HG02763 (cell line): ENCODE data around the gene EFNA3.

Experiments used
- ATAC-seq: cut with Tn5 transposase; IDR thresholded peaks from one replicate; pipeline ENCODE4 v1.9.1; 2021; ENCODE audit warnings: mild to moderate bottlenecking, moderate library complexity; ENCODE audit not compliant: unreplicated experiment

The EFNA3 gene

GRCh38 chr1:155083052-155083541 lies 4.5 kb downstream of the EFNA3 start:
- no peak for ATAC-seq

GRCh38 chr1:155083865-155084721 lies 5.5 kb downstream of the EFNA3 start:
- no peak for ATAC-seq

- ATAC-seq, result peak; percentile 68
These were observed 6.3 kb downstream of the EFNA3 start for GRCh38 chr1:155084722-155085503.

GRCh38 chr1:155085504-155086127 lies 7.0 kb downstream of the EFNA3 start:
- ATAC-seq, result no peak

GRCh38 chr1:155086128-155086741 lies 7.6 kb downstream of the EFNA3 start:
- ATAC-seq, result no peak

- no peak for ATAC-seq
These were observed 8.4 kb downstream of the EFNA3 start for GRCh38 chr1:155086856-155087535.

GRCh38 chr1:155091071-155092051 lies 12.7 kb downstream of the EFNA3 start:
- ATAC-seq, result peak; percentile 48

- no peak for ATAC-seq
These were observed 13.5 kb downstream of the EFNA3 start for GRCh38 chr1:155092131-155092530.

- no peak for ATAC-seq
These were observed 14.0 kb downstream of the EFNA3 start for GRCh38 chr1:155092641-155093040.

GRCh38 chr1:155093911-155094621 lies 15.4 kb downstream of the EFNA3 start:
- ATAC-seq, result no peak

- ATAC-seq, result no peak
These were observed 15.9 kb downstream of the EFNA3 start for GRCh38 chr1:155094622-155094948.

- ATAC-seq, result no peak
These were observed 20.7 kb downstream of the EFNA3 start for GRCh38 chr1:155099331-155099730.

- ATAC-seq, result no peak
These were observed 24.7 kb downstream of the EFNA3 start for GRCh38 chr1:155103325-155103724.

- ATAC-seq, result no peak
These were observed 26.2 kb downstream of the EFNA3 start for GRCh38 chr1:155104605-155105534.

- no peak for ATAC-seq
These were observed 27.0 kb downstream of the EFNA3 start for GRCh38 chr1:155105604-155106011.

GRCh38 chr1:155106862-155107261 lies 28.2 kb downstream of the EFNA3 start:
- no peak for ATAC-seq
